Activated naive CD4-positive, alpha-beta T cell treated with anti-CD3 and anti-CD28 coated beads, Interleukin-2, amount 50 U/mL, for 72 hours (primary cell): Measurements from ENCODE around the gene PLCG2. TPM values are rescaled to one million over a fixed set of nuclear protein-coding genes. Genes with fewer than 3 reads are reported as not detected.

Experiments used
- ATAC-seq, 2 donors: fragments of 150-1000 bp; cut with Tn5 transposase; 2 replicates each; pipeline ENCODE4 v1.10.0; 2021; ENCODE audit warnings: mild to moderate bottlenecking in 2 of 2, moderate library complexity in 2 of 2
- DNase-seq, 2 donors: peaks; one replicate each; pipeline ENCODE4 v3.0.0; 2021 to 2022; ENCODE audit warnings: low spot score in 2 of 2
- H3K27ac Mint-ChIP-seq, 2 donors: one replicate each; pipeline ENCODE4 v1.8.0; 2022; ENCODE audit warnings: mild to moderate bottlenecking in 2 of 2, mixed read lengths in 2 of 2
- H3K36me3 Mint-ChIP-seq, 2 donors: one replicate each; pipeline ENCODE4 v1.8.0; 2022; ENCODE audit warnings: mixed read lengths in 2 of 2
- H3K9me3 Mint-ChIP-seq, 2 donors: one replicate each; pipeline ENCODE4 v1.8.0; 2022; ENCODE audit warnings: mixed read lengths in 2 of 2
- total RNA-seq, 2 donors: library from RNA; stranded (reverse); gene quantifications; one replicate each; pipeline ENCODE4 v1.2.3, GENCODE V29; 2022

Gene PLCG2
- total RNA-seq, 2 donors from 2014 or later: 5.7 to 8.8 TPM

DNA sequence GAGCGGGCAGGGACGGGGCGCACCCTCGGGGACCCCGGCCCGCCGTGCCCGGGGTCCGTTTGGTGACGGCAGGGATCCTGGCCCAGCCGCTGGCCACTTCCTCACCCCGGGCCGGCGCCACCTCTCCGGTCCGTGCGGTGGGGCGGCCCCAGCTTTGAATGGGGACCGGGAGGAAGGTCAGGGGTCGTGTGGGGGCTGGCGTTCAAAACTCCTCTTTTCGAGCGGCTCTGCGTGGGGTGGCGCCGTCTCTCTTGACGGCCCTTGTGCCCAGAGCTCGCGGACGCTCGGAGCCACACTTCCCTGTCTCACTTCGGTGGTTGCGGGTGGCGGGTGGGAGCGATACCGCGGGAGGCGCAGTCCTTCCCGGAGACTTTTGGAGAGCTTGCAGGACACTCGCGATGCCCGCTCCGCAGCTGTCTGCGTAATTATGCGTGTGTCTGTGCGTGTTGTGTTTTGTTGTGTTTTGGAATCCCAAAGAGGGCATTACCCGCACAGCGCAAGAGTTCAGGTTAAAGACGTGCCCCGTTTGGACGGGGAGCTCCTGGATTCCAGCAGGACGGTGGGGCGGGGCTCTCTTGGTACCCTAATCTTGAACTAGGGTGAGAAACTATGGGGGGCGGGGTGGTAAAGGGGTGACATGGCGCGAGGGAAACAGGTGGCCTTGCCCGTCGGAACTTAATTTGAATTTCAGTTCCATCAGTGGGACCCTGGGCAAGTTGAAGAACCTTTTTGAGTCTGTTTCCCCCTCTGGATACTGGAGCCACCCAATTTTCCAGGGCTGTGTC, 637 bp downstream of the PLCG2 start:
- H3K9me3 Mint-ChIP-seq: no peaks in the 10 kb centered on the region
- H3K27ac Mint-ChIP-seq: peak overlapping the region in 1 of 2 donors; percentile 44
- peaks cover 0 to 14% of the 10 kb centered on the region in 2 donors for H3K36me3 Mint-ChIP-seq
- ATAC-seq (peak; percentile 14 to 25), DNase-seq (no peak)

DNA sequence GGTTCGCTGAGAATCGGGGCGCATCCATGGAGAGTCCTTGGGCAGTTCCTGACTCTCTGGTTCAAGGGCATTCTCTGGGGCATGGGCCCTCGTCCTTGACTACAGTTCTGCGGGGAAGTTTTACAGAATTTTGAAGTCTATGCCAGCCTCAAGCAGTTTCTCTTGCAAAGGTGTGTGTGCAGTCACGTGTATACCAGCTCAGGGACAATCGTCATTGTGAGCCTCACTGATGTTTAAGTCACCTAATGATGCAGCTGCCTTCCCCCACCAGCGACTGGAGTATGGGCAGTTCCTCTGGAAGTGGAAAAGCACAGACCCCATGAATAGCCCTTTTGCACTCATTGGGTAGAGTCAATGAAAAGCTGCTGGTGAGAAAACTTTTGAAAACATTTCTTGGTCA, 1.3 kb downstream of the PLCG2 start:
- Mint-ChIP-seq H3K36me3 (peaks cover 0 to 14% of the 10 kb centered on the region in 2 donors), H3K27ac (no peak overlapping the region), H3K9me3 (no peaks in the 10 kb centered on the region)
- DNase-seq: no peak
- no peak for ATAC-seq

DNA sequence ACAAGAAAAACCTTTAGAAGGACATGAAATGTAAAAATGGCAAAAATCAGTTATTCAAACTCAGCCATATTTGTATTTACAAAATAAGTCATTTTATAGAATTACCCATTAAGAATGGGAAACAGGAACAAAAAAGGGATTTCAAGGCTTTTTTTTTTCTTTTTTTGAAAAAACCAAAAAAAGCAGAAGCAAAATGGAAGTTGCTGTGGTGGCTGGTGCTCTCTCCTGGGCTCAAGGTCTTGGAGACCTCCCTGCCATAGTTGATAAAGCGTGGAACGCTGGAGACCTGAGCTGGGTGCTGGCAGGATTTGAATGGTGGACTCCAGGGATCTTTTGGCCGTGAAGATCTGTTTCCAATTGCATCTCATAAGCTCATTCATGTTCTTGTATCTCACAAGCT, 3.1 kb downstream of the PLCG2 start:
- no peak overlapping the region for H3K27ac Mint-ChIP-seq

DNA sequence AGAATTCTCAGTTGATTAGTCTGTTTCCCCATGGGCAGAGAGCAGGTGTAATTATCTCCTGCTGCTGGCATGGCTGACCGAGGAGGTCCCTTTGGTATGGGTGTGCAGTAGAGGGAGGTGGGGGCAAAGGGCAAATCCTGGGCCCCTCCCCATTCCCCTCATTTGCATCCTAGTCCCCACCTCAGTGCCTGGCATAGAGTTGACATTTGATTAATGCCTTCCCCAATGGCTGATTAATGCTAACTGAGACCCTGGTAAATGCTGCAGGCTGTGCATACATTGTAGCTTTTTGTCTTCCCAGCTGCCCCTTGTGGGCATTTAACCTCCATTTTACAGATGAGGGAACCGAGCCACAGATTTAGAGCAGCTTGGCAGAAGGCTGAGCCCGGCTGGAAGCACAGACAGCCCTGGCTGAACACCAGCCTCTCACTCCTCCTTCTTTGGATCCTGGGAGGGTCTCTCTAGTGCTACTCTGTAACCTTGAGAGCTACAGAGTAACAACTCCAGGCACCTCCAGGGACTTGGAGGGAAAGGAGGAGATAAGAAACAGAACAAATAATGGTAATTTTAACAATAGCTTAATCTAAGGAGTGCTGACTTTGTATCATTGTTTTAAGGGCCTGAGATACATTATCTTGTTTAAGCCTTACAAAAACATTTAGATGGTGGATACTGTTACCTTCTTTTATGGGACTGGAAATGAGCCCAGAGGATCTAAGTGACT, 5.1 kb downstream of the PLCG2 start:
- Mint-ChIP-seq H3K27ac (no peak overlapping the region), H3K9me3 (no peaks in the 10 kb centered on the region), H3K36me3 (peaks cover 0 to 7% of the 10 kb centered on the region in 2 donors)
- no peak for DNase-seq
- no peak for ATAC-seq

More for the DNA sequence above, 3.1 kb downstream of the PLCG2 start:
- H3K9me3 Mint-ChIP-seq: no peaks in the 10 kb centered on the region
- peaks cover 0 to 14% of the 10 kb centered on the region in 2 donors for H3K36me3 Mint-ChIP-seq
- ATAC-seq (no peak), DNase-seq (no peak)

DNA sequence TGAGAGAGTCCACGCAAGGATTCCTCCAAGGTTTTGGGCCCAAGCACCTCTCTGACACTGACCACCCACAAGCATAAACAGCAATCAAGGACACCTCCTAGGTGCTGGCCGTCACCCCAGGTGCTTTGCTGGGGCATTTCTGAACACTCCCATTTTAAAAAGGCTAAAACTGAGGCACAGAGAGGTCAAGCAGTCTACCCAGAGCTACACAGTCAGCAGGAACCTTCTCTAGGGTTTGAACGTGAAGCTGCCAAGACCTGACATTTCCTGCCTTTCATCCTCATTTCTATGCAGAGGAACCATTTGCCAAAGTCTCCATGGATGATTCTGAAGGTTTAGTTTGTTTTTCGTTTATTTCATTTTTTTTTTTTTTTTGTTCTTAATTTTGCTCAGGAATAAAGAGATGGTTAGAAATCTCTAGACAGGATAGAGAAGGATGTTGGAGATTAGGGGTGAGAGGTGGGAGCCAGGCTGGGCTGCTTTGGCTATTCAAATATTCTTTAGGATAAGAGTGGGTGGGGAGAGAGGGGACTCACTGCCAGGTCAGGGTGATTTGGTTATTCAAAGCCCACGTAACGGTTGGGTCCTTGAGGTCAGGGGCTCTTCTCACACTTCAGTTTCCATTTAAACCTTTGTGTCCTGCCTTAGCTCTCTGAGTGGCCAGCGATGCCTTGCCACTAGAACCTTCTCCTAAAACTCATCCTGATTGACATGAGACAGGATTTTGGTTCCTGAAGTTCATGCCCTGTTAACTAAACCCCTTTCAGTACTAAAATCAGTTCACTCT, 6.2 kb downstream of the PLCG2 start:
- no peak for ATAC-seq
- Mint-ChIP-seq H3K27ac (no peak overlapping the region), H3K36me3 (no peaks in the 10 kb centered on the region)

DNA sequence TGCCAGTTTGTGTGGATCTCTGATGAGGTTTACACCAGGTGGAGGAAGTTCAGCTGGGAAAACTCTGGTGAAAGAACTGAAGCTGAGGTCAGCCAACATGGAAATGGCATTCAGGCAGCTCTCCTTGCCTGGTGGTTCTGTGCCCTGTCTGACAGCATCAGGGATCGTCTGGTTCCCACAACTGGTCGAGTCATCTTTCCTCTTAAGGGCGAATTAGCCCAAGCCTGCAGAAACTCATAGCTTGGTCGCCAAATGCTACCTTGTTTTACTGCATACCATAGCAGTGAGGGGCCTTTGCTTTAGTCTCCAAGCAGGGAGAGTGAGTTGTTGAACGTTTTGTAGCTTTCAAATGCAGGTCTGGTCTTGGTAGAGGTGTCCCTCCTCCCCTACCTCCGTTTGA, 7.2 kb downstream of the PLCG2 start:
- H3K9me3 Mint-ChIP-seq: no peaks in the 10 kb centered on the region
- DNase-seq: no peak

More for the DNA sequence above, 6.2 kb downstream of the PLCG2 start:
- no peak for DNase-seq
- no peaks in the 10 kb centered on the region for H3K9me3 Mint-ChIP-seq

DNA sequence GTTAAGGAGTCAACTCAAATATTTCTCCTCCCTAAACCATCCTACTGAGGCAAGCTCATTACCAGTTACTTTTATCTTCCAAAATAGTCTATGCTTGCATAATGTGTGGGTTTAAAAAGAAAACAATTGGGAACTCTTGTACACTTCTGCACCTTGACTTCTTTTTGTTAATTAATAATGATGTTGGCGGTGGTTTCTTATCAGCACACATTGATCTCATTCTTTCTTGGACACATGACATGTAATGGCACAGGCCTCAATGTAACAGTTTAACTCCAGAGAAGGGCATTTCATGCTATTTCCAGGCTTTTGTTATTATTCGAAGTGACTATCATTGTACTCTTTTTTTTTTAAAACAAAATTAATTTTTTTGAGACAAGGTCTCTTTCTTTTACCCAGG, 7.8 kb downstream of the PLCG2 start:
- ATAC-seq (no peak), DNase-seq (no peak)
- Mint-ChIP-seq H3K36me3 (no peaks in the 10 kb centered on the region), H3K9me3 (no peaks in the 10 kb centered on the region), H3K27ac (no peak overlapping the region)

More for the DNA sequence above, 7.2 kb downstream of the PLCG2 start:
- H3K27ac Mint-ChIP-seq: no peak overlapping the region
- no peaks in the 10 kb centered on the region for H3K36me3 Mint-ChIP-seq
- ATAC-seq: no peak

DNA sequence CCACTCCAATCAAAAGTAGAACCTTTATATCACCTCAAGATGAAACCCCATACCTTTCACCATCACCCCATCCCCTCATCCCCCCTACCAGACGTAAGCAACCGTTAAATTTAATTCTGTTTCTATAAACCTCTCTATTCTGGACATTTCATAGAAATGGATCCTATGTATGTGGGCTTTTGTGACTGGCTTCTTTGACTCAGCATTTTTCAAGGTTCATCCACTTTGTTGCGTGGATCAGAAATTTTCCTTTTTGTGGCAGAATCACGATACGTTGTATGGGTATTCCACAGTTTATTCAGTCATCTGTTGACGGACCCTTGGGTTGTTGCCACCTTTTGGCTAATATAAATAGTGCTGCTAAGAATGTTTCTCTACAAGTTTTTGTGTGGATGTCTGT, 8.6 kb downstream of the PLCG2 start:
- no peak overlapping the region for H3K27ac Mint-ChIP-seq
- DNase-seq (no peak), ATAC-seq (no peak)
- no peaks in the 10 kb centered on the region for H3K9me3 Mint-ChIP-seq
- no peaks in the 10 kb centered on the region for H3K36me3 Mint-ChIP-seq

DNA sequence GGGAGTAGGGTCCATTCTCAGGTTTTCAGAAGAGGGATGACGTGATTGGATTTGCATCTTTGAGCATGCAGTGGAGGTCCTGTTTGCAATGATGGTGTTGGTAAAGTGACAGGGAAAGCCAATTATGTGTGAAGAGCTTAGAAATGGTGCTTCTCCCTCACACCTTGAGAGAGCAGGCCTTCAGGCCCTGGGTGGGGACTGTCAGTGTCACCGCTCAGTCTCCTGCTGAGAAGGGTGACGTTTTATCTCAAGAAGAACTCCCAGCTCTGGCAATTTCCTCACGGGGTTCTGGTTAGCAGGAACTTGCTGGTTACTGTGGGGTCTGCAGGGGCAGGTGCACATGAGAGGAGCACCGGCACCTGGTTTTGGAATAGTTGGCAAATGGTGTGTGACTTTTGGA, 11.2 kb downstream of the PLCG2 start:
- H3K9me3 Mint-ChIP-seq: no peaks in the 10 kb centered on the region
- ATAC-seq: no peak
- H3K36me3 Mint-ChIP-seq: no peaks in the 10 kb centered on the region
- DNase-seq: no peak
- H3K27ac Mint-ChIP-seq: no peak overlapping the region

DNA sequence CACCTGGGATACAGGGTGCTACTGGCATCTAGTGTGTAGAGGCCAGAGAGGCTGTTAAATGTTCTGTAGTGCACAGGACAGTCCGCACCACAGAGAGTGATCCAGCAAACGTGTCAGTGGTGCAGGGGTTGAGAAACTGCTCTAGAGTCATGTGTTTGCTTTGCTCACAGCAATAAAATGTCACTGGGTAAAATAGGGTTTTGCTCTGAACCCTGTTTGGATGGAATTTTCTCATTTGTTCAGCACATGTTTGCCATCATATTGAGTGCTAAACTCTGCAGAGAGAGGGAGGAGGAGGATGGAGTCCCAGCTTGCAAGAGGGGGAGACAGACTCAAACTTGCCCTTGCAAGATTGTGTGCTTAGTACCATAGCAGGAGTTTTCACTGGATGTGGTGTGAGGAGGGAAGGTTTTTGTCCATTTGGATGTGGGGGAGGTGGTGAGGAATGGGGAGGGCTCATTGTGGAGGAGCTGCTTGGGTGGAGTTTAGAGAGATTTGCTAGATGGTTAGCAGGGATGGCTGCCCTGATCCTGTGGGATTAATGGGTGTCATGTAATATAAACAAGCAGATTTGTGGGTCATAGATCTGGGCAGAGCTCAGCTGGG, 11.8 kb downstream of the PLCG2 start:
- no peaks in the 10 kb centered on the region for H3K36me3 Mint-ChIP-seq
- DNase-seq: no peak
- ATAC-seq: no peak
- H3K9me3 Mint-ChIP-seq: no peaks in the 10 kb centered on the region
- peak overlapping the region in 1 of 2 donors; percentile 3 for H3K27ac Mint-ChIP-seq

DNA sequence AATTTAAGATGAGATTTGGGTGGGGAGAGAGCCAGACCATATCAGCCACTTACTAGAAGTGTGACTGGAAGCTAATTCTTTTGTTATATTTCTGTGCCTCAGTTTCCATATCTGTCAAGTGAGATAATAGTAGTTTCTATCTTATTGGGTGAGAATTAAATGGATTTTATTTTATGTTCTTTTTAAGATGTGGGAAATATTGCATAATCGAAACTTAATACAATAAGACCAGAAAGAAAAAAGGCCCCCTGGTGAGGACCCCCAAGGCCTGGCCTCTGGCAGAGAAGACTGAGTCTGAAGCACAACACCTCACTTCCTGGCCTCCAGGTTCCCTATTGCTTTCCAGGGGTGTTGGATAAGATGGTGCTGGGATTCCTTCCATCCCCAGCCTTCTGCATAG, 13.7 kb downstream of the PLCG2 start:
- Mint-ChIP-seq H3K27ac (no peak overlapping the region), H3K9me3 (no peaks in the 10 kb centered on the region), H3K36me3 (no peaks in the 10 kb centered on the region)
- ATAC-seq (no peak), DNase-seq (no peak)

DNA sequence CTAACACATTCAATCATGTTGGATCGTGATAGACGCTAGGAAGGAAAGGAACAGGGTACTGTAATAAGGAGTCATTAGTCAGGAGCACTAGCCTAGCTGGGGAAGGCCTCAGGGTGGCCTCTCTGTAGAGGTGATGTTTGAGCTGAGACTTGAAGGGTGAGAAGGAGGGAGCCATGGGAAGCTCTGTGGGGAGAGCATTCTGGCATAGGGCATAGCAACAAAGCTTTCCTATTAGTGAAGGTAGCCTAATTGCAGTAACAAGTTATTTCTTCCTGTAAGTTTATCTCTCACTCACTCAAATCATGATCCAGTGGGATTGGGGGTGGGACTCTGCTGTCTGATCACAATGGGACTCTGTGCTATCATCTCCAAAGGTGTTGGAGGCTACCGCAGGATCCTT, 16.1 kb downstream of the PLCG2 start:
- DNase-seq (no peak), ATAC-seq (no peak)
- Mint-ChIP-seq H3K9me3 (no peaks in the 10 kb centered on the region), H3K36me3 (no peaks in the 10 kb centered on the region), H3K27ac (peak overlapping the region in 1 of 2 donors; percentile 11)

DNA sequence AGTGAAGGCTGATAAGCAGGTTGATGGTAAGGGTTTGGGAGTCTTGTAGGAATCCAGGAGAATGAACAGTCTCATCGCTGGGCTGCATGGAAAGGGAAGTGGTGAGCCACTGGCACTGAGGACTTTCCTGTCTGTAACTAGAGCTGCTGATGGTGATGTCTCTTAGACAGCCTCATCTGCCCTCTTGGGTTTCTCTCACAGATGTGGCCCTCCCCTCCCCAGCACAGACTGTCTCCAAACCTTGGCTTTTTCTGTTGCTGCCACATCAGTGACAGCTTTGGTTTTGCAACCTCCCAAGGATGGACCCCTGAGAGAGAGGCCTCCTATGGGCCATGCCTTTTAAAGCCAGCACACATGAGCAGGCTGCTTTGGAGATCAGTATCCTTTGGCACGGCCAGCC, 16.9 kb downstream of the PLCG2 start:
- Mint-ChIP-seq H3K9me3 (no peaks in the 10 kb centered on the region), H3K27ac (peak overlapping the region in 1 of 2 donors; percentile 45), H3K36me3 (no peaks in the 10 kb centered on the region)
- ATAC-seq: no peak
- no peak for DNase-seq

DNA sequence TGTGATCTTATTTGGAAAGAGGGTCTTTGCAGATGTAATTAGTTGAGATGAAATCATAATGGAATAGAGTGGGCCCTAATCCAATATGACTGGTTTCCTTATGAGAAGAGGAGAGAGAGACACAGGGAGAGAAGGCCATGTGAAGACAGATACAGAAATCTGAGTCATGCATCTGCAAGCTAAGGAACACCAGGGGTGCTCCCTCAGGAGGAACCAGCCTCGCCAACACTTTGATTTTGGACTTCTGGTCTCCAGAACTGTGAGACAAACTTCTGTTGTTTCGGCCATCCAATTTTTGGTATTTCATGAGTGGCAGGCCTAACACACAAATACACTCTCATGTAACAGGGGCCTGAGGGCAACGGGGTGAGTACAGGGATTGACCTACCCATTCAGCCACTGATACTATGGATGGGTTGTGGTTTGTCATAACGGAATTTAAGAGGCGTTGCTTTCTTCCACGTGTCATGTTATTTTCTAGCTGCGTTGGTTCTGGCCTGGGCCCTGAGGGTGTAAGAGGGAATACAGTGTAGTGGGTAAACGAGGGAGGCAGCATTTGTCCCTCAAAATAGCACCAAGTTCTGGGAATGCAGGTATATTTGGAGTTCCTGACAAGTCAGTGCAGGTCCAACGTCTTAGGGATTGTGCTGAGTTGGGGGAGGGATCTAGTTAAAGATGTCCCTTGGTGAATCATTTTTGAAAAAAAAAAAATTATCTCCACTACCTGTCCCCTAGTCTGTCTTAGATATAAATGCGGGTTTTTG, 17.7 kb downstream of the PLCG2 start:
- H3K27ac Mint-ChIP-seq: peak overlapping the region in 1 of 2 donors; percentile 53
- no peaks in the 10 kb centered on the region for H3K36me3 Mint-ChIP-seq
- H3K9me3 Mint-ChIP-seq: no peaks in the 10 kb centered on the region
- ATAC-seq (no peak), DNase-seq (no peak)

DNA sequence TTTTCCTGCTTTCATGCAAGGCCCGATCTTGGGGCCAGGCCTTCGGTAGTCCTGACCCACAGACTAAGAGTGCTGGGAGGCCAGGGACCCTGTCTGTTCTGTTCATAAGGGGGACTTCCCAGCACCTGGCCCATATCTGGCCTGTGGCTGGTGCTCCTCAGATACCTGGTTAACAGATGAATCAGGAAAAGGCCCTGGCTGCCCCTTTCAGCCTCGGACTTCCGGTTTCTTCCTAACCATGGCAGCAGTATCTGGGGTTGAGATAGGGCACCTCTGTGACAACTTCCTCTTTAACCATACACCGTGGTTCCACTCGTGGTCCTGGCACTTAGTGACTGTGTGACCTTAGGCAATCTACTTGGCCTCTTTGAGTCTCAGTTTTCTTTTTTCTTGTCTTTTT, 18.4 kb downstream of the PLCG2 start:
- Mint-ChIP-seq H3K27ac (peak overlapping the region in 1 of 2 donors; percentile 53), H3K36me3 (no peaks in the 10 kb centered on the region), H3K9me3 (no peaks in the 10 kb centered on the region)
- no peak for DNase-seq
- ATAC-seq: peak; percentile 23 to 70
